Measurements from ENCODE around the gene SRMS.

Gene SRMS

DNA sequence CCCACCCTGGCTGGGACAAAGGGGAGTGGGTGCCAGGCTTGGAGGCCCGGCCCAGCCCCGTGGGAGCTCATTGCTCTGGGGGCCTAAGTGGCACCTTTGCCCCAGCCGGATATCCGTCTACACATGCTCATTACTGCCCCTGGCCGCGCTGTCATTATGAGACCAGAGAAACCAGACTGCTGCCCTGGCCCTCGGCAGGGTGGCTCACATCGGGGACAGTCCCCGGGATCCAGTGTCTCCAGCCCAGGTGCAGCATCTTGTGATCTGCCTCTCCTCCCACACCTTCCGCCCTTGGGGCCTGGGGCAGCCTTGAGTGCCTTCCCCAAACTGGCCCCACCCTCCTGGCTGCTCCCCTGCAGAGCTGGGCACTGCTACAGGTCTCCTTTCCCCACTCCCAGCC, 4.9 kb downstream of the SRMS start:
- no peak for TF ChIP-seq EZH2 (optimal IDR thresholded peaks at IDR 0.05; ENCODE audit: low read depth, low read length)
- TF ChIP-seq EZH2phosphoT487 (IDR thresholded peaks at IDR 0.05; ENCODE audit: low read length), result no peak
- TF ChIP-seq, protein P1, sequence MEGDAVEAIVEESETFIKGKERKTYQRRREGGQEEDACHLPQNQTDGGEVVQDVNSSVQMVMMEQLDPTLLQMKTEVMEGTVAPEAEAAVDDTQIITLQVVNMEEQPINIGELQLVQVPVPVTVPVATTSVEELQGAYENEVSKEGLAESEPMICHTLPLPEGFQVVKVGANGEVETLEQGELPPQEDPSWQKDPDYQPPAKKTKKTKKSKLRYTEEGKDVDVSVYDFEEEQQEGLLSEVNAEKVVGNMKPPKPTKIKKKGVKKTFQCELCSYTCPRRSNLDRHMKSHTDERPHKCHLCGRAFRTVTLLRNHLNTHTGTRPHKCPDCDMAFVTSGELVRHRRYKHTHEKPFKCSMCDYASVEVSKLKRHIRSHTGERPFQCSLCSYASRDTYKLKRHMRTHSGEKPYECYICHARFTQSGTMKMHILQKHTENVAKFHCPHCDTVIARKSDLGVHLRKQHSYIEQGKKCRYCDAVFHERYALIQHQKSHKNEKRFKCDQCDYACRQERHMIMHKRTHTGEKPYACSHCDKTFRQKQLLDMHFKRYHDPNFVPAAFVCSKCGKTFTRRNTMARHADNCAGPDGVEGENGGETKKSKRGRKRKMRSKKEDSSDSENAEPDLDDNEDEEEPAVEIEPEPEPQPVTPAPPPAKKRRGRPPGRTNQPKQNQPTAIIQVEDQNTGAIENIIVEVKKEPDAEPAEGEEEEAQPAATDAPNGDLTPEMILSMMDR (IDR thresholded peaks at IDR 0.05; ENCODE audit: low read length), result no peak
- H3K9me2 ChIP-seq (replicated peaks; ENCODE audit: insufficient read depth, low read length), result no peaks in the 10 kb centered on the region
- H4K20me1 ChIP-seq (ENCODE audit: insufficient read depth, low read length), result no peaks in the 10 kb centered on the region; the same call in 1 of the 2 replicates
- peaks cover 90% of the 10 kb centered on the region for H3K27me3 ChIP-seq (replicated peaks; ENCODE audit: insufficient read depth, low read length)
- no peaks in the 10 kb centered on the region for H3K79me2 ChIP-seq (ENCODE audit: low read length)
- no peak overlapping the region for H3K4me3 ChIP-seq (ENCODE audit: low read length)
- H3K9me3 ChIP-seq (replicated peaks; ENCODE audit: insufficient read depth, low read length), result no peaks in the 10 kb centered on the region
- H3K36me3 ChIP-seq (replicated peaks; ENCODE audit: insufficient read depth, low read length), result no peaks in the 10 kb centered on the region
- H2AFZ ChIP-seq (ENCODE audit: low read length), result no peak overlapping the region
- no peak overlapping the region for H3K4me2 ChIP-seq (ENCODE audit: low read depth, low read length)
- DNase-seq, result no peak
- H3K27ac ChIP-seq (ENCODE audit: low read length), result no peak overlapping the region
- no peaks in the 10 kb centered on the region for H3F3A ChIP-seq (ENCODE audit: insufficient read depth, low read length)
- H3K4me1 ChIP-seq (ENCODE audit: low read length), result no peaks in the 10 kb centered on the region
- H3K9ac ChIP-seq (ENCODE audit: low read length), result no peak overlapping the region

DNA sequence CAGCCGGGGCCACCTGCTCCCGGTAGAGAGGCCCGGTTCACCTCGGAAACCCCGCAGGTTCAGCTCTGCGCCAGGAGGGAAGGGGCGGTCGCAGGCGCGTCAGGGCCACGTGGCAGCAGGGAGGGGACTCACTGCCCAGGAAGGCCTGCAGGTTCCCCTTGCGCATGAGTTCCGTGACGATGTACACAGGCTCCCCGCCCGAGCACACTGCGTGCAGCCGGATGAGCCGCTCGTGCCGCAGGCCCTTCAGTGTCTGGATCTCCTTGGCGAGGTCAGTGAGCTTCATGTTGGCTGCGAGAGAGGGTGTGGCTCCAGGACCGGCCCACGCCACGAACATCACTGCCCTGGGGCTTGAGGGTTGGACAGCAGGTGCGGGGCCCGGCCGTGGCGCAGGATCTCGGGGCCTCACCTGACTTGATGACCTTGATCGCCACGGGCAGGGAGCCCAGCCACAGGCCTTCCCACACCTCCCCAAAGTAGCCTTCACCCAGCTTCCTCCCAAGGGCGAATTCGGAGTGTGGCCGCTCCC, 5.5 kb downstream of the SRMS start:
- no peak overlapping the region for H2AFZ ChIP-seq (ENCODE audit: low read length)
- H3K27ac ChIP-seq (ENCODE audit: low read length), result no peak overlapping the region
- TF ChIP-seq EZH2 (optimal IDR thresholded peaks at IDR 0.05; ENCODE audit: low read depth, low read length) (no peak), EZH2phosphoT487 (IDR thresholded peaks at IDR 0.05; ENCODE audit: low read length) (no peak)
- TF ChIP-seq, protein P1 (IDR thresholded peaks at IDR 0.05; ENCODE audit: low read length), result no peak
- 0 out of 2 replicates have a peak, but pooled peaks cover 4% of the 10 kb centered on the region for H3F3A ChIP-seq (ENCODE audit: insufficient read depth, low read length)
- H4K20me1 ChIP-seq (ENCODE audit: insufficient read depth, low read length), result no peaks in the 10 kb centered on the region; the same call in 1 of the 2 replicates
- no peaks in the 10 kb centered on the region for H3K9me3 ChIP-seq (replicated peaks; ENCODE audit: insufficient read depth, low read length)
- H3K9ac ChIP-seq (ENCODE audit: low read length), result no peak overlapping the region
- H3K4me2 ChIP-seq (ENCODE audit: low read depth, low read length), result no peak overlapping the region
- peaks cover 84% of the 10 kb centered on the region for H3K27me3 ChIP-seq (replicated peaks; ENCODE audit: insufficient read depth, low read length)
- H3K79me2 ChIP-seq (ENCODE audit: low read length), result no peaks in the 10 kb centered on the region
- H3K9me2 ChIP-seq (replicated peaks; ENCODE audit: insufficient read depth, low read length), result no peaks in the 10 kb centered on the region
- H3K4me1 ChIP-seq (ENCODE audit: low read length), result peaks cover 4% of the 10 kb centered on the region; the same call in 1 of the 2 replicates
- H3K4me3 ChIP-seq (ENCODE audit: low read length), result no peak overlapping the region
- H3K36me3 ChIP-seq (replicated peaks; ENCODE audit: insufficient read depth, low read length), result no peaks in the 10 kb centered on the region
- no peak for DNase-seq

DNA sequence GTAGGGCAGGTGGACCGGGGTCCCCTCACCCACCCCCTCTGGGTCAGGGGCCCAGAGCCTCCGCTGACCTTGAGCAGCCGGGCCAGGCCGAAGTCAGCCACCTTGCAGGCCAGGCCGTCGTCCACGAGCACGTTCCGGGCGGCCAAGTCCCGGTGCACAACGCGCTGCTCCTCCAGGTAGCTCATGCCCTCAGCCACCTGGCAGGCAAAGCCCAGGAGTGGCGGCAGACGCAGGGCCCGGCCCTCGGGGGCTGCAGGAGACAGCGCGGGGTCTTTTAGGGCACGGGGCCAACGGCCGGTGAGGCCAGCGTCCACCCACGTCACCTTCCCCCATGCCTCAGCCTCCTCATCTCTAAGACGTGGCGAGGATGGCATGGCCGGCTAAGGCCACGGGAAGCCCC, 6.2 kb downstream of the SRMS start:
- Histone ChIP-seq H3K27ac (ENCODE audit: low read length) (no peak overlapping the region), H4K20me1 (ENCODE audit: insufficient read depth, low read length) (no peaks in the 10 kb centered on the region; the same call in 1 of the 2 replicates), H3K4me3 (ENCODE audit: low read length) (no peak overlapping the region), H3K4me2 (ENCODE audit: low read depth, low read length) (no peak overlapping the region), H3K9me2 (replicated peaks; ENCODE audit: insufficient read depth, low read length) (no peaks in the 10 kb centered on the region), H3K27me3 (replicated peaks; ENCODE audit: insufficient read depth, low read length) (peaks cover 76% of the 10 kb centered on the region), H3K36me3 (replicated peaks; ENCODE audit: insufficient read depth, low read length) (no peaks in the 10 kb centered on the region), H3K4me1 (ENCODE audit: low read length) (peaks cover 7% of the 10 kb centered on the region; the same call in 1 of the 2 replicates), H3K79me2 (ENCODE audit: low read length) (no peaks in the 10 kb centered on the region), H3K9ac (ENCODE audit: low read length) (no peak overlapping the region), H3K9me3 (replicated peaks; ENCODE audit: insufficient read depth, low read length) (no peaks in the 10 kb centered on the region), H2AFZ (ENCODE audit: low read length) (no peak overlapping the region), H3F3A (ENCODE audit: insufficient read depth, low read length) (0 out of 2 replicates have a peak, but pooled peaks cover 4% of the 10 kb centered on the region)
- TF ChIP-seq EZH2phosphoT487 (IDR thresholded peaks at IDR 0.05; ENCODE audit: low read length), result no peak
- DNase-seq, result no peak

Data from MM.1S (cell line).